KOPT-K1 (cell line): ENCODE results near the gene C6orf15.

Source experiments
- H3K27ac ChIP-seq: fragments of 200-600 bp; sonication (generic); 2 replicates; pipeline ENCODE4 v1.5.1; 2016; ENCODE audit warnings: antibody characterized with exemption, mild to moderate bottlenecking, low read depth, low read length; ENCODE audit not compliant: poor library complexity, severe bottlenecking
- H3K36me3 ChIP-seq: fragments of 200-600 bp; sonication (generic); 2 replicates; pipeline ENCODE4 v1.5.1; 2017; ENCODE audit warnings: antibody characterized with exemption, mild to moderate bottlenecking, low read length, moderate library complexity; ENCODE audit not compliant: insufficient read depth
- H3K9me3 ChIP-seq: fragments of 200-600 bp; sonication (generic); 2 replicates; pipeline ENCODE4 v1.5.1; 2017; ENCODE audit warnings: antibody characterized with exemption, low read length, mild to moderate bottlenecking; ENCODE audit not compliant: insufficient read depth, poor library complexity, severe bottlenecking

C6orf15 gene

GRCh38 chr6:31121131-31121790, 8.9 kb upstream of the C6orf15 start:
- no peaks in the 10 kb centered on the region for H3K36me3 ChIP-seq
- no peaks in the 10 kb centered on the region for H3K9me3 ChIP-seq
- no peak overlapping the region for H3K27ac ChIP-seq

- no peaks in the 10 kb centered on the region for H3K9me3 ChIP-seq
- no peaks in the 10 kb centered on the region for H3K36me3 ChIP-seq
- no peak within 1 kb of the TSS for H3K27ac ChIP-seq
Measured at GRCh38 chr6:31120151-31120915, 8.0 kb upstream of the C6orf15 start, which contains the start of gene CDSN. Gene CDSN (minus strand): TSS chr6:31120446. CDS start chr6:31120419, 27 bp downstream.

GRCh38 chr6:31118178-31118577, 5.8 kb upstream of the C6orf15 start:
- H3K27ac ChIP-seq: no peak overlapping the region
- H3K36me3 ChIP-seq: no peaks in the 10 kb centered on the region

GRCh38 chr6:31116661-31117385, 4.4 kb upstream of the C6orf15 start:
- Histone ChIP-seq H3K36me3 (no peaks in the 10 kb centered on the region), H3K27ac (no peak overlapping the region), H3K9me3 (no peaks in the 10 kb centered on the region)

More at GRCh38 chr6:31118178-31118577, 5.8 kb upstream of the C6orf15 start:
- H3K9me3 ChIP-seq: no peaks in the 10 kb centered on the region

GRCh38 chr6:31115941-31116560, 3.7 kb upstream of the C6orf15 start:
- Histone ChIP-seq H3K9me3 (no peaks in the 10 kb centered on the region), H3K27ac (no peak overlapping the region), H3K36me3 (no peaks in the 10 kb centered on the region)

GRCh38 chr6:31114970-31115849, 2.8 kb upstream of the C6orf15 start:
- H3K36me3 ChIP-seq: no peaks in the 10 kb centered on the region
- no peak overlapping the region for H3K27ac ChIP-seq
- no peaks in the 10 kb centered on the region for H3K9me3 ChIP-seq

- Histone ChIP-seq H3K9me3 (no peaks in the 10 kb centered on the region), H3K36me3 (no peaks in the 10 kb centered on the region), H3K27ac (no peak within 1 kb of the TSS)
Measured at GRCh38 chr6:31114541-31114878, 2.1 kb upstream of the C6orf15 start, which contains the start of gene PSORS1C1. Gene PSORS1C1 (plus strand): TSS chr6:31114800. CDS start chr6:31129633, 14,833 bp downstream.

- H3K27ac ChIP-seq: no peak overlapping the region
Measured at GRCh38 chr6:31113861-31114540, 1.6 kb upstream of the C6orf15 start.

GRCh38 chr6:31111712-31112111, 663 bp downstream of the C6orf15 start:
- no peaks in the 10 kb centered on the region for H3K36me3 ChIP-seq
- H3K9me3 ChIP-seq: no peaks in the 10 kb centered on the region
- no peak overlapping the region for H3K27ac ChIP-seq

More at GRCh38 chr6:31113861-31114540, 1.6 kb upstream of the C6orf15 start:
- Histone ChIP-seq H3K9me3 (no peaks in the 10 kb centered on the region), H3K36me3 (no peaks in the 10 kb centered on the region)

- Histone ChIP-seq H3K9me3 (no peaks in the 10 kb centered on the region), H3K27ac (no peak overlapping the region), H3K36me3 (no peaks in the 10 kb centered on the region)
Measured at GRCh38 chr6:31110825-31111582, 1.4 kb downstream of the C6orf15 start.

- no peak overlapping the region for H3K27ac ChIP-seq
- H3K36me3 ChIP-seq: no peaks in the 10 kb centered on the region
- no peaks in the 10 kb centered on the region for H3K9me3 ChIP-seq
Measured at GRCh38 chr6:31107052-31107451, 5.3 kb downstream of the C6orf15 start.

- Histone ChIP-seq H3K9me3 (no peaks in the 10 kb centered on the region), H3K36me3 (no peaks in the 10 kb centered on the region), H3K27ac (no peak overlapping the region)
Measured at GRCh38 chr6:31103136-31103535, 9.2 kb downstream of the C6orf15 start.

- no peaks in the 10 kb centered on the region for H3K9me3 ChIP-seq
- no peaks in the 10 kb centered on the region for H3K36me3 ChIP-seq
- H3K27ac ChIP-seq: no peak overlapping the region
Measured at GRCh38 chr6:31098449-31098938, 13.9 kb downstream of the C6orf15 start.
